Endothelial cell of umbilical vein (primary cell): ENCODE measurements around the gene PSMA5. TPM values are rescaled to one million over a fixed set of nuclear protein-coding genes. Genes with fewer than 3 reads are reported as not detected.

Experiments used
- BruUV-seq: library from RNA; stranded (reverse); fragments of 400-500 nt; replicated peaks from 2 replicates; lab custom pipeline; 2021; lab: Mats Ljungman, UMichigan
- CTCF ChIA-PET: fragments of 300-600, 350-600 bp; sonication (Branson Sonifier 250); formaldehyde crosslinking; loops from one replicate; lab custom pipeline; 2021; ENCODE audit warnings: antibody characterized with exemption, inconsistent platforms; lab: Charles Lee
- POLR2A ChIA-PET: fragments of 300-600, 350-600 bp; sonication (Branson Sonifier 250); formaldehyde crosslinking; loops from one replicate; lab custom pipeline; 2021; ENCODE audit warnings: antibody characterized with exemption, inconsistent platforms; lab: Charles Lee
- DNase-seq: peaks from one replicate; pipeline ENCODE4 v3.0.0-alpha.2; 2011; ENCODE audit warnings: low read depth, low spot score
- FAIRE-seq: peaks from 2 replicates; lab custom pipeline; 2011; peaks lifted over from hg19 to GRCh38; lab: Jason Lieb, UNC
- H2AFZ ChIP-seq: 2 replicates; pipeline ENCODE4 v1.6.0; 2012; ENCODE audit warnings: low read depth, low read length, control low read depth, inconsistent platforms
- H3K27ac ChIP-seq: 2 replicates; pipeline ENCODE4 v1.5.1; 2011; ENCODE audit warnings: low read depth, mild to moderate bottlenecking, control low read depth, low read length, moderate library complexity; ENCODE audit not compliant: insufficient read depth
- H3K27me3 ChIP-seq, 2 experiments: 2 replicates each; pipeline versions ENCODE4 v1.6.0 to v1.6.1; 2011; ENCODE audit warnings: low read length in 2 of 2, mixed read lengths in 1 of 2; ENCODE audit not compliant: control insufficient read depth in 2 of 2, insufficient read depth in 2 of 2
- H3K36me3 ChIP-seq, 2 experiments: 2 replicates in 1 of 2; 3 replicates in 1 of 2; pipeline ENCODE4 v1.5.1; 2011; ENCODE audit warnings: low read length in 2 of 2, mild to moderate bottlenecking in 1 of 2, moderate library complexity in 1 of 2; ENCODE audit not compliant: control insufficient read depth in 2 of 2, insufficient read depth in 2 of 2; ENCODE audit errors: extremely low read depth in 1 of 2
- H3K4me1 ChIP-seq: 3 replicates; pipeline ENCODE4 v1.5.1; 2011; ENCODE audit warnings: mild to moderate bottlenecking, low read length; ENCODE audit not compliant: control insufficient read depth, insufficient read depth; ENCODE audit errors: extremely low read depth
- H3K4me2 ChIP-seq: 2 replicates; pipeline ENCODE4 v1.6.1; 2011; ENCODE audit warnings: low read length, control low read depth, mixed read lengths; ENCODE audit not compliant: insufficient read depth
- H3K4me3 ChIP-seq, 3 experiments: fragments of 200-600 bp in 1 of 3; sonication (generic), shearing (Covaris generic) in 1 of 3; replicated peaks in 1 of 3; 2 replicates each; pipeline ENCODE4 v1.5.1; 2011 to 2016; ENCODE audit warnings: control low read depth in 3 of 3, low read length in 3 of 3, mild to moderate bottlenecking in 2 of 3, inconsistent platforms in 1 of 3, low read depth in 1 of 3, moderate library complexity in 1 of 3; ENCODE audit not compliant: insufficient read depth in 1 of 3
- H3K79me2 ChIP-seq: 2 replicates; pipeline ENCODE4 v1.6.0; 2012; ENCODE audit warnings: low read length, inconsistent platforms; ENCODE audit not compliant: control insufficient read depth, insufficient read depth
- H3K9ac ChIP-seq: replicated peaks from 2 replicates; pipeline ENCODE3; 2011; ENCODE audit warnings: low read length, control low read depth; ENCODE audit not compliant: insufficient read depth; ENCODE audit errors: extremely low read depth
- H3K9me1 ChIP-seq: replicated peaks from 3 replicates; pipeline ENCODE4 v1.6.0; 2011; ENCODE audit warnings: mild to moderate bottlenecking, low read length; ENCODE audit not compliant: control insufficient read depth, insufficient read depth; ENCODE audit errors: extremely low read depth
- H3K9me3 ChIP-seq: replicated peaks from 2 replicates; pipeline ENCODE4 v1.5.1; 2012; ENCODE audit warnings: low read length, inconsistent platforms; ENCODE audit not compliant: control insufficient read depth, insufficient read depth
- H4K20me1 ChIP-seq: replicated peaks from 2 replicates; pipeline ENCODE3; 2011; ENCODE audit warnings: mild to moderate bottlenecking, low read length; ENCODE audit not compliant: control insufficient read depth, insufficient read depth; ENCODE audit errors: extremely low read depth
- CTCF ChIP-seq, 2 donors: IDR thresholded peaks; 1 replicate in 1 of 2; 2 replicates in 1 of 2; pipeline ENCODE4 v1.5.1; 2011; ENCODE audit warnings: low read length in 2 of 2, mild to moderate bottlenecking in 2 of 2, moderate library complexity in 2 of 2, control low read depth in 1 of 2, inconsistent platforms in 1 of 2, low read depth in 1 of 2; ENCODE audit not compliant: insufficient read depth in 1 of 2; ENCODE audit errors: extremely low read depth in 1 of 2
- EZH2 ChIP-seq: IDR thresholded peaks from 2 replicates; pipeline ENCODE4 v1.6.1; 2012; ENCODE audit warnings: borderline replicate concordance, low read depth, mild to moderate bottlenecking, moderate library complexity, low read length, inconsistent platforms; ENCODE audit not compliant: severe bottlenecking
- FOS ChIP-seq: IDR thresholded peaks from 2 replicates; pipeline ENCODE4 v1.6.1; 2011; ENCODE audit warnings: mild to moderate bottlenecking, low read length, moderate library complexity, borderline replicate concordance; ENCODE audit not compliant: insufficient read depth
- GATA2 ChIP-seq: IDR thresholded peaks from 2 replicates; pipeline ENCODE4 v1.7.0; 2011; ENCODE audit warnings: low read depth, mild to moderate bottlenecking, moderate library complexity, mixed read lengths, low read length; ENCODE audit not compliant: insufficient read length, insufficient read depth
- JUN ChIP-seq: IDR thresholded peaks from 2 replicates; pipeline ENCODE4 v1.6.1; 2011; ENCODE audit warnings: borderline replicate concordance, low read depth; ENCODE audit not compliant: insufficient read length, insufficient read depth
- MYC ChIP-seq: IDR thresholded peaks from one replicate; pipeline ENCODE4 v1.6.1; 2011; ENCODE audit warnings: mild to moderate bottlenecking, low read depth, low read length
- POLR2A ChIP-seq: IDR thresholded peaks from 2 replicates; pipeline ENCODE4 v1.6.1; 2012; ENCODE audit warnings: low read depth, mild to moderate bottlenecking, control low read depth, low read length
- POLR2AphosphoS5 ChIP-seq: IDR thresholded peaks from 2 replicates; pipeline ENCODE4 v1.6.1; 2012; ENCODE audit warnings: low read depth, mild to moderate bottlenecking, control low read depth, low read length, moderate library complexity; ENCODE audit not compliant: insufficient read depth
- dilution Hi-C: fragments of 300-500 bp; cut with MboI; formaldehyde crosslinking; loops from one replicate; pipeline ENCODE4 v1.15.0; 2019; ENCODE audit warnings: low sequenced_read_pairs; ENCODE audit not compliant: extremely low pct_ligation_motif_present
- intact Hi-C: fragments of 100-400 bp; cut with micrococcal nuclease; formaldehyde crosslinking; loops from one replicate; pipeline ENCODE4 v1.10.0; 2022
- polyA plus RNA-seq, 4 experiments: library from polyadenylated mRNA; depleted of rRNA in 3 of 4; stranded (reverse) in 3 of 4; unstranded in 1 of 4; fragments of >200 nt; gene quantifications; 2 replicates each; pipeline versions ENCODE4 v1.2.1 to v1.2.3, GENCODE V29; 2011 to 2012; ENCODE audit warnings: missing spikeins in 1 of 4
- total RNA-seq: library from RNA; stranded (reverse); gene quantifications from 2 replicates; pipeline ENCODE4 v1.2.3, GENCODE V29; 2021
- TF ChIP-seq, protein P1 (sequence below): IDR thresholded peaks from 2 replicates; pipeline ENCODE4 v1.6.1; 2011; ENCODE audit not compliant: insufficient read depth, insufficient read length

The PSMA5 gene
- total and polyA plus RNA-seq, 2 donors (not counting 3 experiments of a cell fraction or from before 2014, with no cell fraction given), result 98.1 to 125 TPM

DNA sequence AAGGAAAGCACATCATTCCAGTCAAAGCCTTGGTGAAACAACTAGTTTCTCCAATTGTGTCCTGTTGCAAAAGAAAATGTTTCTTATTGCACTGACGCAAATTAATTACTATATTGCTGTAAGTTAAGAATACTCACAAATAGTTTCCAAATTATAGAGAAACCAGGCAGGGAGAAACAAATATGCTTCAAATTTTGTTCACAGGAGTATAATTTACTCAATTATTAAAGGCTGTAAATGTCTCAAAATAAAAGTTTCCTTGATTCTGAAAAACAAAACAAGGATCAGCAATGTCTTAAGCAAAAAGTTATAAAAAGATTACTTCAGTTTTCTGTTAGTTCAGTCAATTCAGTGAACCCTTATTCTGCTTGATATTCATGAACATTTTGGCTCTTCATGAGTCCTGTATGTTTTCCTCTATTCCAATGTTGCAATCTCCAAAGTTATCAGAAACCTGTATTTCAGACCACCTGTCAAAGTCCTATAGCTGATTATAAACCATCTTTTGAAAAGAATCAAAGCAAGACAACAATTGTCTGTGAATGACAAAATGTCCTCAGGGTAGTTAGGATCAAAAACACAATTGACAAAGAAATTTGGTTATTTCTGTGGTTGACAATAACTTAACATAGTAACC, 28.4 kb upstream of the PSMA5 start:
- Histone ChIP-seq H4K20me1 (no peaks in the 10 kb centered on the region), H3K4me1 (no peaks in the 10 kb centered on the region), H3K9me3 (no peaks in the 10 kb centered on the region), H3K9me1 (no peaks in the 10 kb centered on the region), H3K9ac (no peak overlapping the region), H2AFZ (no peak overlapping the region), H3K27ac (no peak overlapping the region), H3K79me2 (no peaks in the 10 kb centered on the region), H3K36me3 (no peaks in the 10 kb centered on the region), H3K27me3 (peaks cover 3 to 12% of the 10 kb centered on the region in 2 experiments), H3K4me2 (no peak overlapping the region), H3K4me3 (no peak overlapping the region)
- FAIRE-seq (no peak), DNase-seq (no peak)
- POLR2A ChIA-PET, result no interaction called here
- BruUV-seq, result no TSS peak
- intact Hi-C loops (no loop called here), dilution Hi-C loops (no loop called here)
- CTCF ChIA-PET, result no interaction called here
- TF ChIP-seq POLR2A (no peak), EZH2 (no peak), POLR2AphosphoS5 (no peak), FOS (no peak), MYC (no peak), JUN (no peak), CTCF (IDR thresholded peaks at IDR 0.05; ENCODE audit: extremely low read depth in 1 of 2, insufficient read depth in 1 of 2, low read depth in 1 of 2, low read length in 2 of 2) (no peak), GATA2 (no peak)
- TF ChIP-seq, protein P1, sequence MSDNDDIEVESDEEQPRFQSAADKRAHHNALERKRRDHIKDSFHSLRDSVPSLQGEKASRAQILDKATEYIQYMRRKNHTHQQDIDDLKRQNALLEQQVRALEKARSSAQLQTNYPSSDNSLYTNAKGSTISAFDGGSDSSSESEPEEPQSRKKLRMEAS, result no peak
